NT2/D1 (cell line): ENCODE measurements around the gene MYO5B.
"Not testable (repeated sequence)": the region's sequence is repeated elsewhere in the genome, so short reads cannot be mapped to it uniquely, and the experiment has no call there.

Source experiments
- DNase-seq: peaks from one replicate; pipeline ENCODE4 v3.0.0-alpha.2; 2011; ENCODE audit warnings: low read depth, low spot score
- H3K27me3 ChIP-seq: 2 replicates; pipeline ENCODE4 v1.6.0; 2011; ENCODE audit warnings: mild to moderate bottlenecking; ENCODE audit not compliant: insufficient read length, insufficient read depth
- H3K36me3 ChIP-seq: 2 replicates; pipeline ENCODE4 v1.6.1; 2011; ENCODE audit warnings: mild to moderate bottlenecking, low read length, mixed read lengths; ENCODE audit not compliant: insufficient read depth, insufficient read length
- H3K4me1 ChIP-seq: 2 replicates; pipeline ENCODE4 v1.5.1; 2011; ENCODE audit not compliant: insufficient read depth, insufficient read length
- H3K4me3 ChIP-seq: 2 replicates; pipeline ENCODE4 v1.5.1; 2011; ENCODE audit warnings: low read depth; ENCODE audit not compliant: insufficient read length
- H3K9ac ChIP-seq: 2 replicates; pipeline ENCODE4 v1.6.0; 2011; ENCODE audit warnings: low read depth; ENCODE audit not compliant: insufficient read length
- H3K9me3 ChIP-seq: 2 replicates; pipeline ENCODE4 v1.5.1; 2011; ENCODE audit warnings: mild to moderate bottlenecking, low read length; ENCODE audit not compliant: insufficient read depth
- SUZ12 ChIP-seq: IDR thresholded peaks from 2 replicates; pipeline ENCODE4 v1.6.1; 2011; ENCODE audit not compliant: insufficient read length, insufficient read depth; ENCODE audit errors: extremely low read depth
- YY1 ChIP-seq: IDR thresholded peaks from 2 replicates; pipeline ENCODE4 v1.6.1; 2011; ENCODE audit not compliant: insufficient read length, insufficient read depth
- ZNF274 ChIP-seq: IDR thresholded peaks from 2 replicates; pipeline ENCODE4 v1.6.1; 2011; ENCODE audit warnings: mild to moderate bottlenecking, low read depth, low read length

MYO5B gene

DNA sequence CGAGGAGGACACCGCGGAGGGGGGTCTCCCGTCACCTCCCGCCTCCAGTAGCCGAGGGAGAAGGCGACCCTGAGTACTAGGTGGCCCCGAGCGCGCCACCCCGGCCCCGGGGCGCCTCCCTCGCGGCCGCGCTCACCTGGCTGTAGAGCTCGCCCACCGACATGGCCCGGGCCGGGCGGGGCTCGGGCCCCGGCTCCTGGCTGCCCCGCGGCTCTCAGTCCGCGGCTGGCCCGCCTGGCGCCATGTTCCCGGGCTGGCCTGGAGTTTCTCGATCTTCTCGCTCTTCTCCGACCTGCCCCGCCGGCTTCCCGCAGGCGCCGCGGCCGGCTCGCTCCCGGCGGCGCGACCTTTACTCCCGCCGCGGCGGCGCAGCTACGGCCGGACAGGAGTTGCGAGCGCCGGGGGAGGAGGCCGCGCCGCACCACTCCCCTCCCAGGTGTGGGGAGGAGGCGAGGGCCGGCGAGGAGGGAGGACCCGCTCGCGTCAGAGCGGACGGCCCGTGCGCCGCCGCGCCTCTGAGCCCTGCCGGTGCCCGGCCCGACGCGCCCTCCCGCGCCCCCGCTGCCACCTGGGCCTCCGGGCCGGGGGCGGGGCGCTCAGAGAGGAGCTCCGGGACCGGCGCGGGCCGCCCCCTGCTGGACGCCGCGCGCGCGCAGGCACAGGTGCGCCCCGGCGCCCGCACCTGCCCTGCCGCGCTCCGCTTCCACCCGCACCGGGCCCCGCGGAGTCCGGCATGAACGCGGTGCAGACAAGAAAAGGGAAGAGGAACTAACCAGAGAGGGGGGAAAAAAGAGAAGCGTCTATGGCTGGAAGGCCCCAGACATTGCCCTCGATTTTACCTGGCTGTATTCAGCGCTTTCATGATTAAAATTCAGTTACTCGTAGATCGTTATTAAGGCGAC is at the start of gene MYO5B:
MYO5B (minus strand) TSS at position 517 of the 902 bp plus-strand sequence; CDS start at position 163, 354 bp downstream.
- Histone ChIP-seq H3K9me3 (no peaks in the 10 kb centered on the region), H3K27me3 (peaks cover 66% of the 10 kb centered on the region), H3K9ac (peak within 1 kb of the TSS; percentile 81), H3K4me1 (peaks cover 4% of the 10 kb centered on the region), H3K4me3 (peak within 1 kb of the TSS; percentile 58), H3K36me3 (no peaks in the 10 kb centered on the region)
- TF ChIP-seq YY1: no peak
- TF ChIP-seq SUZ12: peak; percentile 9
- DNase-seq: peak; percentile 20

DNA sequence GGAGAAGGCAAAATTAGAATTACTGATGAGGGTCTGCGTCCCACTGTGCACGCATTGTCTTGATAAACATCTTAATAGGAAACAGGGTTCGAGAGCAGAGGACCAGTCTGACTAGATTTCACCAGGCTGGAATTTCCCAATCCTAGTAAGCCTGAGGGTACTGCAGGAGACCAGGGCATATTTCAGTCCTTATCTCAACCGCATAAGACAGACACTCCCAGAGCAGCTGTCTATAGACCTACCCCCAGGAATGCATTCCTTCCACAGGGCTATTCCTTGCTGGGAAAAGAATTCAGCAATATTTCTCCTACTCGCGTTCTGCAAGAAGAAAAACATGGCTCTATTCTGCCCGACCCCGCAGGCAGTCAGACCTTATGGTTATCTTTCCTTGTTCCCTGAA is 46.8 kb upstream of the MYO5B start:
- not testable (repeated sequence) for H3K4me3 ChIP-seq, H3K4me1 ChIP-seq, H3K27me3 ChIP-seq, H3K9ac ChIP-seq, DNase-seq, H3K36me3 ChIP-seq
- H3K9me3 ChIP-seq: peaks cover 20% of the 10 kb centered on the region

DNA sequence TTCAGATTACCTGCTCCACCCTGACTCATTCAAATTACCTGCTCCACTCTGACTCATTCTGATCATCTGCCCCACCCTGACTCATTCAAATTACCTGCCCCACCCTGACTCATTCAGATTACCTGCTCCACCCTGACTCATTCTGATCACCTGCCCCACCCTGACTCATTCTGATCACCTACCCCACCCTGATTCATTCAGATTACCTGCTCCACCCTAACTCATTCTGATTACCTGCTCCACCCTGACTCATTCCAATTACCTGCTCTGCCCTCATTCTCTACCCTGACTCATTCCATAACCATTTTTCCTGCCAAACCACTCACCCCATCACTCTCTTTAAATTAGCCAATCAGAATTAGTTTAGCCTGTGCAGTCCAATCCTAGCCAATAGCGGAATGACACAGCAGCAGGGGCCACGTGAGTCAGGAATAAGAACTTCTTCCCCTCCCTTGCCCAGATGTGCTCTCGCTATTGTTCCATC is 45.2 kb upstream of the MYO5B start:
- H3K4me1 ChIP-seq: no peaks in the 10 kb centered on the region
- no peak for DNase-seq
- peaks cover 20% of the 10 kb centered on the region for H3K9me3 ChIP-seq
- no peak for TF ChIP-seq YY1
- no peak for TF ChIP-seq ZNF274
- no peak for TF ChIP-seq SUZ12
- no peak overlapping the region for H3K4me3 ChIP-seq
- H3K27me3 ChIP-seq: no peaks in the 10 kb centered on the region
- H3K36me3 ChIP-seq: no peaks in the 10 kb centered on the region
- H3K9ac ChIP-seq: no peak overlapping the region

DNA sequence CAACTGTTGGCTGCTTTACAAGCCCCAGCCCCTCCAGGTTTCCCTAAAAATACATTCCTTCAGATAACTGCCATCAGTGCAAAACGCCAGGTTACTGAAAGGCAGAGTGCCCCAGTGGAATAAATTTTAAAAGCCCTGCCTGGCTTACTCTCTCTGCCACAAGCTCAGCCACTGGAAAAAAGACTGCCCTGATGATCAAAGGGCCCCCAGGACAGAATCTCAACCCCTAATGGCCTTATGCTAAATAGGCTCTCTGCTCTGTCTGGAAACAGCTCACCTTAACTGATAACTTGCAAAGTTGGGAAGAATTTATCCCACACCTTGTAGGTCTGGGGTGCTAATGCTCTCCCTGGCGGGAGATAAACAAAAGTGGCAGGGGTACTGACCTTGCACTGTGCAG is 37.5 kb upstream of the MYO5B start:
- H3K9ac ChIP-seq: no peak overlapping the region
- H3K4me1 ChIP-seq: no peaks in the 10 kb centered on the region
- TF ChIP-seq SUZ12: no peak
- TF ChIP-seq YY1: no peak
- no peak for TF ChIP-seq ZNF274
- no peaks in the 10 kb centered on the region for H3K27me3 ChIP-seq
- H3K9me3 ChIP-seq: no peaks in the 10 kb centered on the region
- H3K36me3 ChIP-seq: no peaks in the 10 kb centered on the region
- no peak for DNase-seq
- no peak overlapping the region for H3K4me3 ChIP-seq

DNA sequence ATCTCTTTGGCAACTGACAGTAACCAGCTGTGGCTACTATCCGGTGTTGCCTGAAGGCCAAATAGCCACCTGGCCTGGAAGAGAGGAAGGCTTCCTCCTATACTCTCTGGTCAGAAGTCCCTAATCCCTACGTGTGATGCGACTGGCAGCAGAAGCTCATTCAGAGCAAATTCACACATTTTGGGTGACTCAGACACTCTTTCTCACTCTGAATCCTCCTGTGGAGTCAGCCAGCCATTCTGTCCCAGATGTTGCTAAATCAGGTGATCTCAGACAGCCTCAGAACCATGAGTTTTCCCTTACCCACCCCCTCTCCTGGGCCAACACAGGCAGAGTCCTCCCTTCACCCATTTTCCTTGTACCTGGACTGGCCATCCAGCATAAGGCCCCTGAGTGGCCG is 36.7 kb upstream of the MYO5B start:
- no peak overlapping the region for H3K4me3 ChIP-seq
- no peak for DNase-seq
- no peaks in the 10 kb centered on the region for H3K4me1 ChIP-seq
- no peak for TF ChIP-seq YY1
- TF ChIP-seq SUZ12: no peak
- TF ChIP-seq ZNF274: no peak
- H3K36me3 ChIP-seq: no peaks in the 10 kb centered on the region
- no peaks in the 10 kb centered on the region for H3K27me3 ChIP-seq
- H3K9ac ChIP-seq: no peak overlapping the region
- no peaks in the 10 kb centered on the region for H3K9me3 ChIP-seq

DNA sequence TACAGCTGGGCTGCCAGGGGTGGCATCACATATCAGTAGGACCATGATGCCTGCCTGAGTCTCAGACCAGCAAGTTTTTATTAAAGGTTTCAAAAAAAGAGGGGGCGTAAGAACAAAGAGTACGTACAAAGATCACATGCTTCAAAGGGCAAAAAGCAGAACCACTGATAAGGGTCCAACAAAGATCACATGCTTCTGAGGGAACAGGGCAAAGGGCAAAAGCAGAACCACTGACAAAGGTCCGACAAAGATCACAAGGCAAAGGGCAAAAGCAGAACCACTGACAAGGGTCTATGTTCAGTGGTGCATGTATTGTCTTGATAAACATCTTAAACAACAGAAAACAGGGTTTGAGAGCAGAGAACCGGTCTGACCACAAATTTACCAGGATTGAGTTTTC is 25.3 kb upstream of the MYO5B start:
- H3K4me1 ChIP-seq, H3K9ac ChIP-seq, H3K27me3 ChIP-seq, H3K36me3 ChIP-seq, DNase-seq, H3K4me3 ChIP-seq: not testable (repeated sequence)
- peaks cover 15% of the 10 kb centered on the region; the same call in 1 of the 2 replicates for H3K9me3 ChIP-seq

DNA sequence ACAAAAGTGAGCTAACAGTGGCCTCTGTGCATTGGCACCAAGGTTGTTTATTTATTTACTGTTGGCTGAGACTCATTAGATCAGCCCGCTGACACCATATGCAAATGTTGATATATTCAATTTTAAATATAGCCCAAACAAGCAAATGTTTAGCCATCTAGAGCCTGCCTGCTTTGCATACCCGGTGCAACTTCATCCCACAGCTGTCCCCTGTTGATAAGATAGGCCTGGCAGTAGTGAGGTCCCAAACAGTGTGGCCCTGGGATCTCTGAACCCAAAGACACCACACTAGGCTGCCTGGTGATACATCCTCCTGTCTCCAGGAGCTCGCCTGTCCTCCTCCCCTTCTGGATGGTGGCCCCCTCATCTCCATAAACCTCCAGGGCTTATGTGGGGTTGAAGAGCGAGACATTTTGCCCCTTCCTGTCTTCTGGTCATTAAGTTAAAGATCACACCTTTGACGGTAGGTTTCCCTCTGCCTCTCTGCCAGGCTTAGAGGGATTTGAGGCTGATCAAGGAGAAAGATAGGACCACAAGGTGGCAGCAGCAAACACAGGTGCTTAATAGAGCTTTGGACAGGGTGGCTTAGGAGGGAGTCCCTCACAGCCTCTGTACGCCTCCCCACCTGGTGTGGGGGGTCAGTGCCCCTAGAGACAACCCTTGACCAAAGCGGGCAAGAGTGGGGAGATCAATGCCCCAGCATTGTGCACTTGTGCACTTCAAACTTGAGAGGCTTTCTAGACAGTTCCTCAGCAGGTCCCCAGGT is 23.7 kb upstream of the MYO5B start:
- Histone ChIP-seq H3K36me3 (no peaks in the 10 kb centered on the region), H3K27me3 (no peaks in the 10 kb centered on the region), H3K9me3 (peaks cover 15% of the 10 kb centered on the region; the same call in 1 of the 2 replicates), H3K4me3 (no peak overlapping the region), H3K4me1 (no peaks in the 10 kb centered on the region), H3K9ac (no peak overlapping the region)
- no peak for DNase-seq
- TF ChIP-seq YY1 (no peak), SUZ12 (no peak), ZNF274 (no peak)
